Stimulated activated effector memory CD8-positive, alpha-beta T cell treated with anti-CD3 and anti-CD28 coated beads, Interleukin-12 subunit alpha, Interleukin-12 subunit beta, amount 100 ng/mL, for 72 hours (primary cell): ENCODE data around the gene KCNMA1.
A peak's percentile ranks its signal among the peaks of the same experiment; 100 is the strongest.

Experiments used
- ATAC-seq: fragments of 150-1000 bp; cut with Tn5 transposase; 2 replicates; pipeline ENCODE4 v1.10.0; 2021
- DNase-seq, 2 donors: peaks; one replicate each; pipeline ENCODE4 v3.0.0; 2021 to 2022; ENCODE audit warnings: low spot score in 2 of 2
- H3K27ac Mint-ChIP-seq: one replicate; pipeline ENCODE4 v1.8.0; 2022; ENCODE audit warnings: mild to moderate bottlenecking, mixed read lengths
- H3K36me3 Mint-ChIP-seq: one replicate; pipeline ENCODE4 v1.8.0; 2022; ENCODE audit warnings: mild to moderate bottlenecking, mixed read lengths
- H3K4me1 Mint-ChIP-seq: one replicate; pipeline ENCODE4 v1.8.0; 2022; ENCODE audit warnings: mixed read lengths
- H3K4me3 Mint-ChIP-seq: one replicate; pipeline ENCODE4 v1.8.0; 2022; ENCODE audit warnings: mild to moderate bottlenecking, mixed read lengths
- H3K9me3 Mint-ChIP-seq: one replicate; pipeline ENCODE4 v1.8.0; 2022; ENCODE audit warnings: mixed read lengths

Gene KCNMA1

GRCh38 chr10:77131214-77131613 is 506.4 kb downstream of the KCNMA1 start:
- no peak overlapping the region for H3K4me3 Mint-ChIP-seq
- no peaks in the 10 kb centered on the region for H3K36me3 Mint-ChIP-seq
- no peak overlapping the region for H3K27ac Mint-ChIP-seq
- no peaks in the 10 kb centered on the region for H3K9me3 Mint-ChIP-seq
- H3K4me1 Mint-ChIP-seq: no peaks in the 10 kb centered on the region
- DNase-seq (no peak), ATAC-seq (peak; percentile 52)

DNA sequence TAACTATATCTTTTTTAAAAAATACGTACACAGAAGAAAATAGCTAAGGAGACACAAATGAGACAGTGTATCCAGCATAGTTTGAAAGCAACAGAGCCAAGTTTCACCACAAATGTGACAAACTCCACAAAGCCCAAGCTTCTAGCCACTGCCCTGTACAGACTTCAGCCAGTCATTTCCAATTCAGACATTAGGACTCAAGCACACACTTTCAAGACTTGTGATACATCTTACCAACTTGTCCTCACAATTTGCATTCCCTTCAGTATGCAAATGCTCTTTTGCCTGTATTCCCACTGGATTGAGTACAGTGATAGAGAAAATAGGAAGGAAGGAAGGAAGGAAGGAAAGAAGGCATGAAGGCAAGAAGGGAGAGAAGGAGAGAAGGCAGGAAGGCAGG is 510.4 kb downstream of the KCNMA1 start:
- no peak for ATAC-seq
- Mint-ChIP-seq H3K9me3 (no peaks in the 10 kb centered on the region), H3K27ac (no peak overlapping the region), H3K4me1 (no peaks in the 10 kb centered on the region), H3K4me3 (no peak overlapping the region), H3K36me3 (no peaks in the 10 kb centered on the region)
- no peak for DNase-seq

DNA sequence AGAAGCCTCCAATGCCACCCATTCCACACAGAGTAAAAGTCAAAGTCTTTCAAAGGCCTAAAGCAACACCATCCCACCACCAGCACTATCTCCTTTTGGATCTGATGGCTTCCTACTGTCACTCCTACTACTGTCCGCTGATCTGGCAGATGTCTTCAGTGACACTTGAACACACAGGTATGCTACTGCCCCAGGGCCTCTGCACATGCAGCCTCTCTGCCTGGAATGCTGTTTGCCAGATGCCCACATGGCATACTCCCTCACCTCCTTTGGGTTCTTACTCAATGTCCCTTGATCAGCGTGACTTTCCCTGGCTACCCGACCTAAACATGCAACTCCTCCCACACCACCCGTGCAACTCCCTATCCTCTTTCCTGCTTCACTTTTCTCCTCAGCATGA is 512.4 kb downstream of the KCNMA1 start:
- no peaks in the 10 kb centered on the region for H3K9me3 Mint-ChIP-seq
- H3K4me3 Mint-ChIP-seq: no peak overlapping the region
- H3K4me1 Mint-ChIP-seq: no peaks in the 10 kb centered on the region
- no peak overlapping the region for H3K27ac Mint-ChIP-seq
- DNase-seq: no peak
- peak; percentile 19 for ATAC-seq
- H3K36me3 Mint-ChIP-seq: no peaks in the 10 kb centered on the region

GRCh38 chr10:77123330-77123729 is 514.3 kb downstream of the KCNMA1 start:
- no peak for ATAC-seq
- no peaks in the 10 kb centered on the region for H3K4me1 Mint-ChIP-seq
- H3K36me3 Mint-ChIP-seq: no peaks in the 10 kb centered on the region
- no peak for DNase-seq
- no peaks in the 10 kb centered on the region for H3K9me3 Mint-ChIP-seq
- H3K4me3 Mint-ChIP-seq: no peak overlapping the region
- H3K27ac Mint-ChIP-seq: no peak overlapping the region

GRCh38 chr10:77121829-77122228 is 515.8 kb downstream of the KCNMA1 start:
- DNase-seq (no peak), ATAC-seq (no peak)
- Mint-ChIP-seq H3K9me3 (no peaks in the 10 kb centered on the region), H3K4me1 (no peaks in the 10 kb centered on the region), H3K4me3 (no peak overlapping the region), H3K36me3 (no peaks in the 10 kb centered on the region), H3K27ac (no peak overlapping the region)

- Mint-ChIP-seq H3K36me3 (no peaks in the 10 kb centered on the region), H3K4me3 (no peak overlapping the region), H3K27ac (no peak overlapping the region), H3K4me1 (no peaks in the 10 kb centered on the region), H3K9me3 (no peaks in the 10 kb centered on the region)
- DNase-seq (no peak), ATAC-seq (no peak)
These were observed 516.8 kb downstream of the KCNMA1 start for GRCh38 chr10:77120666-77121376.

DNA sequence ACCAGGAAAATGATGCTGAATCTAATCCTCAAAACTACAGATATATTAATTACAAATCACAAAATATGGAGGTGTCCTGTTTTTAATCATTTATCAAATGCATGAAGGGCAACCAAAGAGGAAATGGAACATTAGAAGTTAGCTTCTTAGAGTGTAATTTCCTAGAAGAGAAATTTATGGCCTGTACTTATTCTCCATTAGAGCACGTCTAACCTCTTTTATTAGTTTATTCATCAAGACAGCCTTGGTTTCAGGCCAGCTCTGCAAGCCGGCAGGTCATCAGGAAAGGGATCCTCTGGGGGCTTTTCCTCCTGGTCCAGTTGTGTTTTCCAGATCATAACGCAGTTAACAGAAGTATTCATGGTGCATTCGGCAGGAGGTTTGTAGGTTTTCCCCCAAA is 517.6 kb downstream of the KCNMA1 start:
- Mint-ChIP-seq H3K4me1 (no peaks in the 10 kb centered on the region), H3K4me3 (no peak overlapping the region), H3K27ac (no peak overlapping the region), H3K36me3 (no peaks in the 10 kb centered on the region), H3K9me3 (no peaks in the 10 kb centered on the region)
- ATAC-seq (no peak), DNase-seq (no peak)

GRCh38 chr10:77118603-77119282 is 518.9 kb downstream of the KCNMA1 start:
- Mint-ChIP-seq H3K4me3 (no peak overlapping the region), H3K9me3 (no peaks in the 10 kb centered on the region), H3K4me1 (no peaks in the 10 kb centered on the region), H3K36me3 (no peaks in the 10 kb centered on the region), H3K27ac (no peak overlapping the region)
- DNase-seq (no peak), ATAC-seq (no peak)

- H3K36me3 Mint-ChIP-seq: no peaks in the 10 kb centered on the region
- no peak for ATAC-seq
- DNase-seq: no peak
- no peak overlapping the region for H3K27ac Mint-ChIP-seq
- no peaks in the 10 kb centered on the region for H3K9me3 Mint-ChIP-seq
- H3K4me1 Mint-ChIP-seq: no peaks in the 10 kb centered on the region
- no peak overlapping the region for H3K4me3 Mint-ChIP-seq
These were observed 520.1 kb downstream of the KCNMA1 start for GRCh38 chr10:77117501-77117900.

GRCh38 chr10:77116904-77117303 is 520.7 kb downstream of the KCNMA1 start:
- H3K9me3 Mint-ChIP-seq: no peaks in the 10 kb centered on the region
- DNase-seq (no peak), ATAC-seq (no peak)
- H3K36me3 Mint-ChIP-seq: no peaks in the 10 kb centered on the region
- H3K27ac Mint-ChIP-seq: no peak overlapping the region
- H3K4me1 Mint-ChIP-seq: no peaks in the 10 kb centered on the region
- H3K4me3 Mint-ChIP-seq: no peak overlapping the region

DNA sequence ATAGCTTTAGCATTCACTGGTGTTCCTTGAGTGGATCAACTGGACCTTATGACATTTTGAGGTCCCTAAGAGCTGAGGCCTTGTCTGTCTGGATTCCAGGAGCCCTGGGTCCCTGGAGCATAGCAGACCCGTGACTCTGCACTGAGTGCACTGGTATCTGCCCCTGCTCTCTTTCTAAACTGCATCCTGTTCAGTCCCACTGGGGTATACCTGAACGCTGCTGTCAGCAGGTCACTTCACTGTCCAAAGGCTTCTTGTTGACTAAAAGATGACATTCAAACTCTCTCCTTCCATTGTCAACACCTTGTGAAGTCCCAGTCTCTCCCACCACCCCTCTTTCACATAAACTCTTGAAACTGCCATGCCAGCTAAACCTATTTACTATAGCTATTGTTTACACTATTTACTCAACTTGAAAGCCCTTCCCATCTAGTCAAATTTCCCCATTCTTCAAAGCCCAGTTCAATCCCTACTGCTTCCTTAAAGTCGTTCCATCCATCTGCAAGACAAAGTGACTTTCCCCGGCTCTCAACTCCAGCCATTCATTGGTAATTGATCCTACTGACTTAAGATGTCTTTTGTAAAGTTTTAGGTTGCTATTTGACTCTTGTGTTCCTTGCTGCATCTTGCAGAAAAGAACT is 523.3 kb downstream of the KCNMA1 start:
- Mint-ChIP-seq H3K4me1 (no peaks in the 10 kb centered on the region), H3K36me3 (no peaks in the 10 kb centered on the region), H3K4me3 (no peak overlapping the region), H3K27ac (no peak overlapping the region), H3K9me3 (no peaks in the 10 kb centered on the region)
- ATAC-seq (no peak), DNase-seq (no peak)

DNA sequence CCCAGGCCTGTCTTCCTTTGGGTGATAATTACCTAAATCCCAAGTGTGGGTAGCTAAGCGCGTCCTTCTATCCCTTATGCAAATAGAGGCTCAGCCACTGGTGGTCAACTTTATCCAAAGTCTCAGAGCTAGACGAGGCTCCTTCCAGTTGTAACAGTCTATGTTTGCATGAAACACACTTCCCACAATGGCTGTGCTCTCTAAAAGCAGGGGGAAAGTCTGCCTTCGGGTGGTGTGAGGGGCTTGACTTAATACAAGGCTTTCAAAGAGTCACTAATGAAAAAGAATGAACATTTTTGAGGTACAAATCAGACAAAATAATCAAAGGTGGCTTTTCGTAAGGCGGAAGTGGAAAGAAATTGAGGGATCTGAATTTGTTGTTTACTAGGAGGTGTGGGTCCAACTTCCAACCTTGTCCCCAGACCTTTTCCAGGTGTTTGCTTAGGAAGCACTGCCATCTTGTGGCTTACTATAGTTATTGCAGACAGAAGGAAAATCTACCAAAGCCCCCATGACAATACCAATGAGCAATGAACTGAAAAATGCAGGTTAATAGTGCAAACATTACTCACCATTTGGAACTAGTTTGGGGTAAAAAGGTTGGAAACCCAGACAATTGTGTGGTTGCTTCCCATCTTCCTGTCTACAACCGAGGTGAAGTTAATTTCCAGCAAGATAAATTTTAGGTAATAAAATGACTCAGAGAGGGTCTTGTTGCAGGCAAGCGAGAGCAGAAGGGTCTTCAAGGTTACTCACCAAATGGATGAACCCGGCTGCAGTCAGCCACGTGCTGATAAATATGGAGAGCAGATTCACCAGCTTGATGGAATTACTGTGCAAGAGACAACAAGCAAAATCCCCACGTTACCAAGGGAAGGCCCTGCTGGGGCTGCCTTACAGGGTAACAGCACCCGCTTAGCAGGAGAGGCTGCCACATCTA is 525.7 kb downstream of the KCNMA1 start:
- no peaks in the 10 kb centered on the region for H3K4me1 Mint-ChIP-seq
- H3K36me3 Mint-ChIP-seq: no peaks in the 10 kb centered on the region
- ATAC-seq (no peak), DNase-seq (no peak)
- H3K4me3 Mint-ChIP-seq: no peak overlapping the region
- H3K9me3 Mint-ChIP-seq: no peaks in the 10 kb centered on the region
- H3K27ac Mint-ChIP-seq: no peak overlapping the region

GRCh38 chr10:77110757-77111156 is 526.9 kb downstream of the KCNMA1 start:
- Mint-ChIP-seq H3K36me3 (no peaks in the 10 kb centered on the region), H3K27ac (no peak overlapping the region), H3K4me1 (no peaks in the 10 kb centered on the region), H3K4me3 (no peak overlapping the region), H3K9me3 (no peaks in the 10 kb centered on the region)
- DNase-seq (no peak), ATAC-seq (no peak)

DNA sequence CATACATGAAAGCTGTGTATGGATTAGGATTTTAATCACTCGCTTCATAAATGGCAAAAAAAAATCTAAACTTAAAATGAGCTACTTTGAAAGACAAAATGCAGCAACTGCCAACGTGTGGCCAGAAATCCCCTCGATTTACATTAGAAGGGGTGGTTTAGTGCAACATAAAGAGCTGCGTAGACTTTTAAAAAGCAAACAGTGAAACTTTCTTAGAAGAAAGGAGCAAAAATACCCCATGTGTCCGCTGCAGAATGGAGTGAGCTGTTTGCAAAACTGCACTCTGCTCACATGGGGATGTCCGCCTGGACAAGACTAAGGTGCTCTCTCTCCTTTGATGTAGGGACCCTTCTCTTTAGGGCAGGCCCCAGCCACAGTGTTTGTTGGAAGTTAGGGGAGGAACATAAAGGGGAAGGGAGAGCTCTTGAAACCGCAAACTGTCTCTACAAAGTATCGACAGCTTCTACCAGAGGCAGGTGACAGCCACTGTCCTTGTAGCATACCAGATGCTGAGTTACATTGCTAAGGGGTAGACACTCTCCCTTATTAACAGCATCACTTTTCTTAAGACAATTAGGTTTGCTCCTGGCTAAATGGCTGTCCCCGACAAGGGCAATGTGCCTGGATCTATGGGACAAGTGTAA is 528.1 kb downstream of the KCNMA1 start:
- DNase-seq (no peak), ATAC-seq (no peak)
- Mint-ChIP-seq H3K4me1 (no peaks in the 10 kb centered on the region), H3K9me3 (no peaks in the 10 kb centered on the region), H3K36me3 (no peaks in the 10 kb centered on the region), H3K4me3 (no peak overlapping the region), H3K27ac (no peak overlapping the region)

GRCh38 chr10:77106676-77107075 is 530.9 kb downstream of the KCNMA1 start:
- Mint-ChIP-seq H3K36me3 (no peaks in the 10 kb centered on the region), H3K27ac (no peak overlapping the region), H3K9me3 (no peaks in the 10 kb centered on the region), H3K4me1 (no peaks in the 10 kb centered on the region), H3K4me3 (no peak overlapping the region)
- DNase-seq (no peak), ATAC-seq (no peak)
